Endodermal cell (in vitro differentiated cells): ENCODE data around the gene ZNF75A. TPM values are rescaled to one million over a fixed set of nuclear protein-coding genes. Genes with fewer than 3 reads are reported as not detected.

ENCODE experiments used
- DNase-seq: peaks from one replicate; pipeline ENCODE4 v3.0.0-alpha.2; 2017
- H3K27ac ChIP-seq: 2 replicates; pipeline ENCODE4 v1.5.1; 2013; ENCODE audit warnings: mild to moderate bottlenecking, low read depth, low read length, moderate library complexity
- H3K27me3 ChIP-seq: 2 replicates; pipeline ENCODE4 v1.6.1; 2013; ENCODE audit warnings: mild to moderate bottlenecking, low read length, moderate library complexity; ENCODE audit not compliant: insufficient read depth, control insufficient read depth, poor library complexity, severe bottlenecking
- H3K36me3 ChIP-seq: 2 replicates; pipeline ENCODE4 v1.7.0; 2013; ENCODE audit warnings: mild to moderate bottlenecking, low read length, moderate library complexity; ENCODE audit not compliant: control insufficient read depth, insufficient read depth
- H3K4me1 ChIP-seq: one replicate; pipeline ENCODE4 v1.7.0; 2013; ENCODE audit warnings: low read length; ENCODE audit not compliant: control insufficient read depth, insufficient read depth
- H3K4me3 ChIP-seq: 2 replicates; pipeline ENCODE4 v1.5.1; 2013; ENCODE audit warnings: mild to moderate bottlenecking, low read length, moderate library complexity
- H3K9ac ChIP-seq: 2 replicates; pipeline ENCODE4 v1.6.1; 2013; ENCODE audit warnings: mild to moderate bottlenecking, low read length, moderate library complexity; ENCODE audit not compliant: poor library complexity, severe bottlenecking; ENCODE audit errors: extremely low read depth
- H3K9me3 ChIP-seq: 2 replicates; pipeline ENCODE4 v1.6.1; 2013; ENCODE audit warnings: mild to moderate bottlenecking, low read length, moderate library complexity; ENCODE audit not compliant: control insufficient read depth
- H3K27ac Mint-ChIP-seq: 2 replicates; pipeline ENCODE4 v1.8.0; 2020; ENCODE audit warnings: mixed read lengths
- H3K27me3 Mint-ChIP-seq: 2 replicates; pipeline ENCODE4 v1.8.0; 2021; ENCODE audit warnings: mild to moderate bottlenecking, mixed read lengths; ENCODE audit not compliant: insufficient read depth
- H3K36me3 Mint-ChIP-seq: 2 replicates; pipeline ENCODE4 v1.8.0; 2020; ENCODE audit warnings: low read depth, mixed read lengths
- H3K4me1 Mint-ChIP-seq: 2 replicates; pipeline ENCODE4 v1.8.0; 2020; ENCODE audit warnings: mixed read lengths
- H3K4me3 Mint-ChIP-seq: 2 replicates; pipeline ENCODE4 v1.8.0; 2020; ENCODE audit warnings: mild to moderate bottlenecking, moderate library complexity, mixed read lengths
- H3K9me3 Mint-ChIP-seq: 2 replicates; pipeline ENCODE4 v1.8.0; 2020; ENCODE audit warnings: mild to moderate bottlenecking, mixed read lengths
- WGBS, 2 experiments: methylation state at CpG; one replicate each; pipeline versions ENCODE4 v1.1.5 to v1.1.7; 2013; ENCODE audit warnings: missing lambda C conversion rate in 2 of 2, mixed read lengths in 1 of 2; ENCODE audit not compliant: insufficient coverage in 1 of 2, insufficient read length in 1 of 2; 5-methylcytosine and 5-hydroxymethylcytosine counted together
- total RNA-seq, 2 donors: library from RNA; stranded (reverse); fragmentation: NEBNext Ultra II Directional in 1 of 2; extraction: Animal tissue kit (Norgen Biotek cat#: 25700) in 1 of 2; gene quantifications; 2 replicates in 1 of 2; 3 replicates in 1 of 2; pipeline ENCODE4 v1.2.1, GENCODE V29; 2021
- TF ChIP-seq, protein P1 (sequence below): fragments of 200-600 bp; sonication (generic); conservative IDR thresholded peaks from 2 replicates; pipeline ENCODE4 v1.5.0; 2021; ENCODE audit warnings: antibody characterized with exemption, mild to moderate bottlenecking

The ZNF75A gene
- total RNA-seq, 2 donors from 2014 or later = 23.0 to 44.0 TPM

DNA sequence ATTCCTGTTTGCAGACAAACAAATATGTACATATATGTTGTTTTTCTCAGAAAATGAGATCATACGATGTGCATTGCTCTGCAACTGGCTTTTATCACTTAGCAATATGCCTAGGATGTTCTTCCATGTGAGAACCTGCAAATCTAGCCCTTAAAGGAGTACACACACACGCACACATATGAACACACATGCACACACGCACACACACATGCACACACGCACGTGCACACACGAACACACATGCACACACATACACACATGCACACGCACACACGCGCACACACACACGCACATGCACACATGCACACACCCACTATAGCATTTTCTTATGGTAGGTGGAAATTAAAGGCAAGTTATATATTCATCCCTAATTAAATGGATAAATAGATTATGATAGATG is 42.3 kb downstream of the ZNF75A start:
- Mint-ChIP-seq H3K4me3 (no peak overlapping the region), H3K9me3 (peaks cover 14% of the 10 kb centered on the region)

DNA sequence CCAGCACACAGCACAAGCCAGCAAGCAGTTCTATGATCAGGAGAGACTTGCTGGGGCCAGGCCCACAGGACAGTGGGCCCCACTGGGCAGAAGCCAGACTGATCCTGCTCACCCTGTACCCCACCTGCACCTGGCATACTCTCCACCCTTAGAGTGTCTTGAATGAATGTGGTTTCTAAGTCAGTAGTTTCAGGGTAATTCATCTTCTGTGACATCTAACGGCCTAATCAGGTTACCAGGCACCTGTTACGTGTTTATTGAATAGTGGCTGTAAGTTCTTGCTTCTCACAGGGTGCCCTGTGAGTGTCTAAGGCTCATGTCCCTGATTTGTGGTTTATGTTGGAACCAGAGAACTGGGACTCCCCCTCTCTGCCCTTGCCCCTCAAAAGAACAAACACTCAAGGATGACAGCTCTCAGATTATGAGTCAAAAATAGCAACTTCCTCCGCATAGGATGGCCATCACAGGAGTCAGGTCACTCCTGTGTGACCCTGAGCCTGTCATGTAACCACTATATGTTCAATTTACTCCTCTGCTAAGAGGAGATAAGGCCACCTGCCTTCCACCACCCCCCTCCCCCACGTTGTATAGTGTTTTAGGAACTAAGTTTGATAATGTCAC is 43.4 kb downstream of the ZNF75A start:
- no peaks in the 10 kb centered on the region for H3K9me3 ChIP-seq
- no peak overlapping the region for H3K9ac ChIP-seq
- no peaks in the 10 kb centered on the region for H3K27me3 ChIP-seq
- H3K4me1 ChIP-seq = no peaks in the 10 kb centered on the region
- H3K27ac Mint-ChIP-seq = no peak overlapping the region
- H3K4me1 Mint-ChIP-seq = no peaks in the 10 kb centered on the region
- H3K27ac ChIP-seq = no peak overlapping the region
- no peaks in the 10 kb centered on the region for H3K36me3 Mint-ChIP-seq
- DNase-seq = no peak
- H3K4me3 Mint-ChIP-seq = no peak overlapping the region
- WGBS, 2 experiments = 86 to 100% methylated on average over 1 to 3 of the region's 4 CpGs
- peaks cover 13% of the 10 kb centered on the region for H3K9me3 Mint-ChIP-seq
- no peaks in the 10 kb centered on the region for H3K36me3 ChIP-seq
- peaks cover 18% of the 10 kb centered on the region for H3K27me3 Mint-ChIP-seq
- TF ChIP-seq, protein P1, sequence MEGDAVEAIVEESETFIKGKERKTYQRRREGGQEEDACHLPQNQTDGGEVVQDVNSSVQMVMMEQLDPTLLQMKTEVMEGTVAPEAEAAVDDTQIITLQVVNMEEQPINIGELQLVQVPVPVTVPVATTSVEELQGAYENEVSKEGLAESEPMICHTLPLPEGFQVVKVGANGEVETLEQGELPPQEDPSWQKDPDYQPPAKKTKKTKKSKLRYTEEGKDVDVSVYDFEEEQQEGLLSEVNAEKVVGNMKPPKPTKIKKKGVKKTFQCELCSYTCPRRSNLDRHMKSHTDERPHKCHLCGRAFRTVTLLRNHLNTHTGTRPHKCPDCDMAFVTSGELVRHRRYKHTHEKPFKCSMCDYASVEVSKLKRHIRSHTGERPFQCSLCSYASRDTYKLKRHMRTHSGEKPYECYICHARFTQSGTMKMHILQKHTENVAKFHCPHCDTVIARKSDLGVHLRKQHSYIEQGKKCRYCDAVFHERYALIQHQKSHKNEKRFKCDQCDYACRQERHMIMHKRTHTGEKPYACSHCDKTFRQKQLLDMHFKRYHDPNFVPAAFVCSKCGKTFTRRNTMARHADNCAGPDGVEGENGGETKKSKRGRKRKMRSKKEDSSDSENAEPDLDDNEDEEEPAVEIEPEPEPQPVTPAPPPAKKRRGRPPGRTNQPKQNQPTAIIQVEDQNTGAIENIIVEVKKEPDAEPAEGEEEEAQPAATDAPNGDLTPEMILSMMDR = no peak
- H3K4me3 ChIP-seq = no peak overlapping the region

More for the DNA sequence above, 42.3 kb downstream of the ZNF75A start:
- DNase-seq = no peak
- TF ChIP-seq, protein P1 = no peak
- Histone ChIP-seq H3K27me3 (no peaks in the 10 kb centered on the region), H3K36me3 (no peaks in the 10 kb centered on the region), H3K4me1 (no peaks in the 10 kb centered on the region), H3K9me3 (no peaks in the 10 kb centered on the region), H3K9ac (no peak overlapping the region), H3K27ac (no peak overlapping the region), H3K4me3 (no peak overlapping the region)
- Mint-ChIP-seq H3K27ac (no peak overlapping the region), H3K36me3 (no peaks in the 10 kb centered on the region), H3K27me3 (peaks cover 19% of the 10 kb centered on the region), H3K4me1 (no peaks in the 10 kb centered on the region)
- 63 to 91% methylated on average over 1 to 5 of the region's 10 CpGs for WGBS, 2 experiments

DNA sequence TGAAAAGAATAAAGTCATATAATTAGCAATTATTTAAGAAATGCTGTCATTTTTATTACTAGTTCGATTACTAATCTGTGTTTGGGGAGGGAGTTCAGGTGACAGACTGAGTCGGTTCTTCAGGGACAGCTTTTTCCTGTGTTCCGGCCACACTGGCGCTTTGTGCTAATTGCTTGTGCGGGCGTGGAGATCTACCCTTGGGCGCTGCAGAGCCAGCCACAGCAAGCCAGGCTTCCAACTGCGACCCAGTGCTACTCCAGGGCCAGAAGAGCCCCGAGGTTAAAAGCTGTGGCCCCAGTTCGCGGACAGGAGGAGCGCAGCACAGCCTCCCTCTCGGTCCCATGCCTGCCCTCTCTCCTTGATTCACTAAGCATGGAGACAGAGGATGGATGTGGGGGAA is 43.9 kb downstream of the ZNF75A start:
- H3K4me3 ChIP-seq = no peak overlapping the region
- no peaks in the 10 kb centered on the region for H3K27me3 ChIP-seq
- H3K4me3 Mint-ChIP-seq = no peak overlapping the region
- H3K9ac ChIP-seq = no peak overlapping the region
- TF ChIP-seq, protein P1 = no peak
- H3K4me1 ChIP-seq = no peaks in the 10 kb centered on the region
- H3K27me3 Mint-ChIP-seq = peaks cover 21% of the 10 kb centered on the region
- no peak overlapping the region for H3K27ac ChIP-seq
- H3K36me3 Mint-ChIP-seq = no peaks in the 10 kb centered on the region
- WGBS, 2 experiments = 60 to 76% methylated on average over 1 to 13 of the region's 13 CpGs
- H3K4me1 Mint-ChIP-seq = no peaks in the 10 kb centered on the region
- H3K9me3 Mint-ChIP-seq = peaks cover 18% of the 10 kb centered on the region
- H3K36me3 ChIP-seq = no peaks in the 10 kb centered on the region
- H3K27ac Mint-ChIP-seq = no peak overlapping the region
- H3K9me3 ChIP-seq = no peaks in the 10 kb centered on the region
- no peak for DNase-seq
